Adipose tissue (tissue), 3 donors: ENCODE results near the gene DNM3. TPM values are rescaled to one million over a fixed set of nuclear protein-coding genes. Genes with fewer than 3 reads are reported as not detected.

Experiments
- H3K27ac ChIP-seq: one replicate; pipeline ENCODE4 v1.5.1; 2013; ENCODE audit warnings: low read depth, low read length
- WGBS, 3 donors: extraction: QIAGEN DNeasy Blood & Tissue Kit; methylation state at CpG; one replicate each; pipeline ENCODE4 v1.1.7; 2013; 5-methylcytosine and 5-hydroxymethylcytosine counted together
- polyA plus RNA-seq, 3 donors: library from polyadenylated mRNA; stranded (reverse); fragments of 200-250 nt; gene quantifications; one replicate each; pipeline ENCODE4 v1.2.3, GENCODE V29; 2013
- donor health status: healthy with polysubstance abuse.
- donor health status: Bipolar disorder and iron deficiency.
- donor health status: healthy.

DNM3 gene
- polyA plus RNA-seq, 3 donors: 0.37 to 3.0 (median 2.1) TPM

DNA sequence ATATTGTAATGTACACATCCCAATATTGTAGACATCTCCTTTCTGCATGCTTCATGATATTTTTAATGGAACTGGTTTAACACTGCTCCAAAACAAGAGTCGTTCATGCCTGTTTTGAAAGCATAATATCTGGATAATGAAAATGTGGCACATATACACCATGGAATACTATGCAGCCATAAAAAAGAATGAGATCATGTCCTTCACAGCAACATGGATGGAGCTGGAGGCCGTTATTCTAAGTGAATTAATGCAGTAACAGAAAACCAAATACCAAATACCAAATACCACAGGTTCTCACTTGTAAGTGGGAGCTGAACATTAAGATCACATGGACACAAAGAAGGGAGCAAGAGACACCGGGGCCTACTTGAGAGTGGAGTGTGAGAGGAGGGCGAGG is 487.0 kb downstream of the DNM3 start:
- no peak overlapping the region for H3K27ac ChIP-seq
- whole genome bisulfite sequencing, 3 donors: 88 to 94% (median 93%) methylated on average over 4 of the region's 4 CpGs

DNA sequence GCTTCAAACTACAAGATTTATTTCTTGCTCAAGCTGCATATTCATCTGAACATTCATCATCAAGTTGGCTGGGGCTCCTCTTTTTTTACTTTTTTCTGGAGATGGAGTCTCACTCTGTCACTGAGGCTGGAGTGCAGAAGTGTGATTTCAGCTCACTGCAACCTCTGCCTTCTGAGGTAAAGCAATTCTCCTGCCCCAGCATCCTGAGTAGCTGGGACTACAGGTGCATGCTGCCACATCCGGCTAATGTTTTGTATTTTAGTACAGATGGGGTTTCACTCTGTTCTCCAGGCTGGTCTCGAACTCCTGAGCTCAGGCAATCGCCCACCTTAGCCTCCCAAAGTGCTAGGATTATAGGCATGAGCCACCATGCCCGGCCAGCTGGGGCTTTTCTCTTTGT is 490.9 kb downstream of the DNM3 start:
- H3K27ac ChIP-seq: no peak overlapping the region
- 87 to 97% (median 92%) methylated on average over 4 of the region's 4 CpGs for WGBS, 3 donors

DNA sequence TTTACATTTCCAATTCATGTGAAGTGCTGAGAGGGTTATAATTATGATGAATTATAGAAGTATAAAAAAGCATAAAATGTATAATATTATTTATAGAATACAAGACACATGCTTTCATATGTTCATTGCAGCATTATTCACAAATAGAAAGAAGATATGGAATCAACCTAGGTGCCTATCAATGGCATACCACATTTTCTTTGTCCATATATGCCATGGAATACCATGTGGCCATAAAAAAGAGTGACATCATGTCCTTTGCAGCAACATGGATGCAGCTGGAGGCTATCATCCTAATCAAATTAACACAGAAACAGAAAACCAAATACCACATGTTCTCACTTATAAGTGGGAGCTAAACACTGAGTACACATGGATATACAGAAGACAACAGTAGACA is 494.1 kb downstream of the DNM3 start:
- no peak overlapping the region for H3K27ac ChIP-seq

DNA sequence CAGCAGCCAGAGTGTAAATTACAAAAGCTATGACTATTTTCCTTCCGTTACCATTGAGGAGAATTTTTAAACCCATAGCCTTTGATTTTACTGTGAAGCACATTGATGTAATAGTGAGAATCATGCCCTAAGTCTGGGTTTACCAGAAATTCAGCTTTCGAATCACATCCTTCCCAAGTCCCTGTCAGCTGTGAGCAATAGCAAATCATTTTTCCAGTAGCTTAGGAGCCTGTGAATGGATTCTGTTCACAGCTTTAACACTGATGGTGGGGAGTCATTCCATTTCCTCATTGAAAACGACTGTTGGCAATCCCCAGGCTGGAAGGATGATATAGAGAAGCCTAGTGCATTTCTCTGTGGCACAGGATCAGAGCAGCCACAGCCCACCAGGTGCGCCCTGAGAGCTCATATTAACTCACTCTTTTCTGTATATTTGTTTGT is 497.0 kb downstream of the DNM3 start:
- H3K27ac ChIP-seq: no peak overlapping the region
- 75 to 78% (median 77%) methylated on average over 4 of the region's 4 CpGs for WGBS, 3 donors

DNA sequence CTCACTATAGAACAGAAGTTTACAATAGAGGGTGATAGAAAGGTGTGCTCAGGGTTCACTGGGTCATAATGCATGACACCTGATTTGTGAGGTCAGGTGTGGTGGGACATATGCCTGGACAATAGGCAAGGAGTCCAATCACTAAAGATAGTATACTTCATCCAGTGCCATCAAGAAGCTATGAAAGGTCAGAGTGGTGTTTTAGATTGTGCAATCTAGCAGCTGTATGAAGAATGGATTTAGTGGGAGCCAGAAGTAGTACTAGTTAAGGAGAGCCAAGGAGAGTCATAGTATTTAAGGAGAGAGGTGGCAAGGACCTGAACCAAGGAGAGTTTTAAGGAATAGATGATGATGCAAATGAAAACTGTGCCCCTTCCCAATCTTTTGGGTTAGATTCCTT is 498.5 kb downstream of the DNM3 start:
- no peak overlapping the region for H3K27ac ChIP-seq

DNA sequence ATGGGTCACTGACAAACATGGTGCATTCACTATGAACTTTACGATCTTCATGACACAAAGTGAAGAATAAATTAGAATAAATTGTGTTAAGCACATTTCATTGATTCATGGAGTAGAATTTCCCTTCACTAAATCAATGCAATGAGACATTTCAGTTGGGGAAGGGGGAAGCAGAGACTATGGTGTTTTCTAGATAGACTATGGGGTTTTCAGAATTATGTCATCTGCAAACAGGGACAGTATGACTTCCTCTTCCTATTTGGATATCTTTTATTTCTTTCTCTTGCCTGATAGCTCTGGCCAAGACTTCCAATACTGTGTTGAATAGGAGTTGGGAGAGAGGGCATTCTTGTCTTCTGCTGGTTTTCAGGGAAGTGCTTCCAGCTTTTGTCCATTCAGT is 499.2 kb downstream of the DNM3 start:
- no peak overlapping the region for H3K27ac ChIP-seq
- WGBS, 3 donors: 97 to 100% (median 99%) methylated on average over 1 of the region's 1 CpG

DNA sequence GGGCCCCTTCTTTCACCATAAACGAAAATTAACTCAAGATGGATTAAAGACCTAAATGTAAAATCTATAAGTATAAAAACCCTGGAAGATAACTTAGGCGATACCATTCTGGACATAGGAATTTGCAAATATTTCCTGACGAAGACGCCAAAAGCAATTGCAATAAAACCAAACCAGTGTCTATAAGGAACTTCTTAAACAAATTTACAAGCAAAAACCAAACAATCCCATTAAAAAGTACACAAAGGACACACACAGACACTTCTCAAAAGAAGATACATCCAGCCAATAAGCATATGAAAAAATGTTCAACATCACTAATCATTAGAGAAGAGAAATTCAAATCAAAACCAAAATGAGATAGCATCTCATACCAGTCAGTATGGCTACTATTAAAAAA is 500.4 kb downstream of the DNM3 start:
- no peak overlapping the region for H3K27ac ChIP-seq
- 92 to 97% (median 95%) methylated on average over 4 of the region's 4 CpGs for WGBS, 3 donors

DNA sequence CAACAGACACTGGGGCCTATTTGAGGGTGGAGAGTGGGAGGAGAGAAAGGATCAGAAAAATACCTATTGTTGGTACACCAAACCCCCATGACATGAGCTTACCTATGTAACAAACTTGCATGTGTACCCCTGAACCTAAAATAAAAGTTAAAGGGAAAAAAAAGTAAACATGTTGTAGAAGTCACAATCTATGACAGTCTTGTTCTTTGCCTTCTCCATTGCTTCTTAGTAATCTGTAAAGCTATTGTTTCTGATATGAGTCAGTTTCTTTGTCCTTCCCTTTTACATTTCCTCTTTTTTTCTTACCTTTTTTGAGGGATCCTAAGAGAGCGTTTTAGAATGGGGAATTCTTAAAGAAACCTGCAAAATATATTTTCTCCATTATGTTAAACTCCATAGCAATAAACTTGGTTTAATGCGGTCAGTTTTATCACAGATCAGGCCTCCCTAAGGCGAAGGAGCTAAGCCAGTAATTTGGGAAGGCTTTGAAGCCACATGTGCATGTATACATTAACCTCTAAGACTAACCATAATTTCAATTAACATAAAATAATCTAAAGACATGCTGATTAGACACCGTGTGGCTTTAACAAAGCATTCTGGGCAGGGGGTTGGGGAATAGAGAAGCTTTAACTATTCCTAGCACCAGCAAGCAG is 501.4 kb downstream of the DNM3 start:
- 69 to 84% (median 72%) methylated on average over 4 of the region's 4 CpGs for WGBS, 3 donors
- H3K27ac ChIP-seq: no peak overlapping the region

DNA sequence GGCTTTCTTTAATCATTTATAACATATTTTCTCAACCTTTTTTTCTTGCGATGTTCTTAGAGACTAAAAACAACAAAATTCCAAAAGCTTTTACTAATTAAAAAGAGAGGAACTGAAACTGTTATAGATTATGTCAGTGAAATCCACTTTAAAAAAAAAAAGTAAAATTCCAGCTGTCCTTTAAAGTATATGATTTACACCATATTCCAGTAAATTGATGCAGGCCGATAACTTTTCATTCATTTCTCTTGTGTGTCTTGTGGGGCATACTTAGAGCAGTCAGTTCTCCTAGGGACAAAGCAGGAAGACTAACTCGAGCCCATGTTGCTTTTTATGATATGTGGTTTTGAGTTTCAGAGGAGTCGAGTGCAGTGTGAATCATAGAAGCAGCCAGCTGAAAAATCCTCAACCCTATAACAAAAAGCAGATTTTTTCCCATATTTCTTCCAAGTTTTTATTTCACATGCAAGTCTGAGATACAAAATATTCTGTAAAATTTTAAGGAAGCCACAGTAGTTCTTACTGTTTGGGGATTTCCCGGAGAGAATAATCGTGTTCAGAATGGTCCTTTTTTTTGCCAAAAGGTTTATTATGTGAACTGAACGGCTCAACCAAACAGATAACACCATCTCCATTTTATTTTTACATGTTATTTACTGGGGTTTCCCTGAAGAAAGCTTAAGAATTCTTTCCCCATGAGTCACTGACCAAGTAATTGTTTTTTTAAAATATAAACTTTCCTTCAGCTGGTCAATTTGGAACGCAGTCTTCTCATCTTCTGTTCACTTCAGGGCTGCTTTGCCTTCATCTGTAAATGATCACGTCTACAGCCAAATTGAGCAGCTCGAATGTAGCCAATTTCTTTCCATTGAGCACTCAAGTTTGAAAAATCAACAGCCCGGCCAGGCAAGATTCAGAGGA is 502.2 kb downstream of the DNM3 start:
- WGBS, 3 donors: 39 to 72% (median 45%) methylated on average over 11 of the region's 11 CpGs
- H3K27ac ChIP-seq: no peak overlapping the region

DNA sequence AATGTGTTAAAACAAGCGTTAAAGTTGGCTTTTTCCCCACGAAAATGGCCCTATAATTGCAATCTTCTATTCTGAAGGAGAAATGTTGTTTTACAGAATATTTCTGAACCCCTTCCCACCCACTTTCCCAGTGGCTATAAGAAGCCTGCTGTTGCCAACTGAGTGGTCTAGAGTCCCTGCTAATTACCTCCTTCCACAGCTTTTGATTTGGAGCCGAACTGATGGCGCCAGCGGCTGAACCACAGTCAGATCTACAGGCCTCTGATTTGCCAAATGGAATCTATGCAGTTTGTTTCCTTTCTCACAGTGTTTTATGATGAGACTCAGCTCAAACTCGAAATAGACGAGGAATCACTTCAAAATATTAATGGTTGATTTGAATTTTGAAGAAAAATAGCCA is 503.1 kb downstream of the DNM3 start:
- H3K27ac ChIP-seq: no peak overlapping the region
- WGBS, 3 donors: 88 to 92% (median 89%) methylated on average over 7 of the region's 7 CpGs

DNA sequence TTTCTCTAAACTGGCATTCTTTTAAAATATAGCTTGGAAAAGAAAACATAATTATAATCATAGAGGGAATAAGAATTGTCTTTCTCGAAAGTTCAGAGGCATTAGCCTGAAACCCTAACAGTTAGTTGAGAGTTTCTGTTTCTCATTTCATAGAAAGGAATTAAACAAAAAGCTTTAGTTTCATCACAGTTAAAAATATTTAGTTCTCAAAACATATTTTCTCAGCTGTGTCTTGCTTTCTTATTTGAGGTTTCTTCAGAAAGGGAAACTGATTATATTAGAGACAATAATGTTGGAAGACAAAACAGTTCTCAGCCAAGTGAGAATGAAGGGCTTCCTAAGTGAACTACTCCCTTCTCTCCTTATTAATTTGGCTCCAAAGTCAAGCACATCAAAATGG is 503.8 kb downstream of the DNM3 start:
- no peak overlapping the region for H3K27ac ChIP-seq
- WGBS, 3 donors: 62 to 91% (median 81%) methylated on average over 1 of the region's 1 CpG

DNA sequence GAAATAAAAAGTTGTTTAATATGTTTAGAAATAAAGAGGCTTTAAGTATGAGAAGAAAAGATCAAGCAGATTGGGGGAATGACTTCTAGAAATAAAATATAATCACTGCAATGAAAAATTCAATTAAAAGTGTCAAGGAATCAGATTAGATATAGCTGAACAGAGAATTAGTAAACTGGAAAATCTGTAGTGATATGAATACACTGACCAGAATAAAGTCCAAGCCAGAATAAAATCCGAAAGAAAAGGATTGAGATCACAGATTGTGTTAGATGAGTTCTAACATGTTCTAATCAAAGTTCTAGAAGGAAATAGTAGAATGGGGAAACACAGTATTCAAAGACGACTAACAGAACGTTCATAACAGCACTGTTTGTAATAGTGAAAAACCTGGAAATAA is 506.1 kb downstream of the DNM3 start:
- 94 to 96% (median 96%) methylated on average over 3 of the region's 3 CpGs for WGBS, 3 donors
- H3K27ac ChIP-seq: no peak overlapping the region

DNA sequence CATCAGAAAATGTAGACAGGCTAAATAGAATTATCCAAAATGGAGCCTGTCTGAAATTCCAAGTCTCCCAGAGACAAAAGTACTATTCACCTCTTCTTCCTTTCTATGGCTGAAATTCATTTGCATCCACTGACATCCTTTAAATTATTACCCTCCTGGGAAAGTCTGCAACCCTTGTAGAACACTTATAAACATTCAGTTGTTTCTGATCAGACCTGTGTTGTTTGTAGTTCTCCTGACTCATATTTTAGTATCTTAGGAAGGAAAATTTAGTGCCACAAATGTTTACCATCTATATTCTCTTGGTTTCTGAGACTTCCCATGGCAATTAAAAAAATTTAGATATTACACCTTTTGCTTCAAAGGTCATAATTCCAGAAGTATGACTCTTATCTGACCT is 509.6 kb downstream of the DNM3 start:
- no peak overlapping the region for H3K27ac ChIP-seq

DNA sequence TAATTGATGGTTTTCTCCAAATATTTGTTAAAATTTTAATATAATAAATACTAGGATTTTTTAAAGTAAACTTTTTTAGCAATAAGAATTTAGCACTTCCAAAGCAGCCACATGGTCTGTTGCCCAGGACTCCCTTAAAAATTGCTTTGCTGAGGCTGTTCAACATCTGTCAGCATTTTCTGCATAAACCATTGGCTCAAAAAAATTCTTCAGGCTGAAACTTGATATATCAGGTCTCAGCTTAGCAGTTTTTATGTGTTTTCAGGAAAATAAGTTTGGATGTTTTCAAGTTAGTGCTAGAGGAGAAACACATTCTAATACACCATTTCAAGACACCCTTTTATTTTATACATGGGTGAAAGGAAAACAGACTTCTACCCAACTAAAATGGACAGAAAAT is 510.0 kb downstream of the DNM3 start:
- H3K27ac ChIP-seq: no peak overlapping the region

DNA sequence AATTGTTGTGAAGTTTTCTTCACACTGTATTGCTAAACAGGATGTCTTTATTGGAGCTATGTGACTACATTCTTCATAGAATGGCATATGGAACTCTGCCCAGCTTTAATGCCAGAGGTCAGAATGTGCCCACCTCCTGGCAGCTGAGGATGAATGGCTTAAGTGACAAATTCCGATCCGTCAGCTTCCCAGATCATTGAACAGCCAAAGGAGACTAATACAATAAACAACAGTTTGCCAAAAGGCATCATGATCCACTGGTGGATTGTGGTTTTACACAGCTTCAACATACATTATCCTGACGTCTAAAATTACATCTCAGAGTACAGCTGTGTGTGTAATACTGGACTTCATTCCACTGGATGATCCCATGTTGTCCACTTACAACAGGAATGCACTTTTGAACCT is 510.5 kb downstream of the DNM3 start:
- WGBS, 3 donors: 54 to 67% (median 62%) methylated on average over 3 of the region's 3 CpGs
- H3K27ac ChIP-seq: no peak overlapping the region

DNA sequence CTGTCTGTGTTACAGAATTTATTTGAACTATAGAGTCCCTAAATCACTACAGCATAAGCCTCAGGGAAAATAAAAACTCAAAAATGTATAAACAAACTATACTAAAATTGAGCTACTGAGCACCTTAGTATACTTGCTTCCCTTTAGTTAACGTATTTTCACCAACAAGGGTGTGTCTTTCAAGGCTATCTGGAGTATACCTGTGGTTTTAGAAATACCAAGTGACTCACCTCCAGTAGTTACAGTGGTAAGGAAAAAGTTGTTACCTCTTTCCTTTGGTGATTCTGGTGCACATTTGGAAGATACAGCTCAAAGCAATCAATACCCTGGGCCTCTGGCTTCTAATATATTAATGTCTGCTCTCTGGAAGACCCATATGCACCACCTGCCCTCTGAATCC is 511.1 kb downstream of the DNM3 start:
- WGBS, 3 donors: 83 to 94% (median 84%) methylated on average over 1 of the region's 1 CpG
- H3K27ac ChIP-seq: no peak overlapping the region

DNA sequence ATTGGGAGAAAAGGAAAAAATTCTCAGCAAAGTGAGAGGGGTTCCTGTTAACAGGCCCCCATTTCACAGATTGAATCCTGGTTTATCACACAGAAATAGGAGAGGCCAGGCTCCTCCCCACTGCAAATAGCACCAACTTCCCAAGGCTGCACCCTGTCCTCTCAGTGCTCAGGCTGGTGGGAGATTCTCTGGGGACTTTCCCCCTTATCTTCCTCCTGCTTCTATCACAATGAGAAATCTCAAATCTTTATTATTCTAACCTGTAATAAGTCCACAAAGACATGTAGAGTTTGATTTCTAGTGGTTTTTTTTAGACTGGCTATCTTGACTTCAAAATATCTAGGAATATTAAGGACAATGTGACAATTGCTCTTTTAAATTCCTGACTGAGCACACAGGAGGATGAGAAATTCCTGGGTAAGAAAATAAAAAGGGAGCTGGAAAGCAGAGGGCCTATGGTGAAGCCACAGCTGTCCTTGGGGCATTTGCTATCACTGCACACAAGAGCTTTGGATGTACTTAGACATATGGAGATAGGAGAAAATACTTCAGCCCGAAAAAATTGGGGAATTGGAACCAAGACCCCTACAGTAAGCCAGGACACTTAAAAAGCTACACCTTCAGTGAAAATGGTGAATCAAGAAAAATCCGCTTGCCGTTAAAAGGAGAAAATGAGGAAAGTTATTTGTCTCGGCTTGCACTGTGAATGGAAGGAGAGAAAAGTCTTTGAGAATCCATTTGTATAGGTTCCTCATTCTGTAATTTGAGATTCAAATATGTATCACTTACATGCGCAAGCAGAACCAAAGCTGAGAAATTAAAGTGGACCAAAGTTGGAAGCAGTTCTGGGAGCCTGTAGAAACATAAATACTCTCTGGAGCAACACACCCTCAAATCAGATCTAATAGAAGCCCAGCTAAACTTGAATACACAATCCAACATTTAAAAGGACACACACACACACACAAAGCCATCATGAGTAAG is 513.3 kb downstream of the DNM3 start:
- WGBS, 3 donors: 91 to 98% (median 97%) methylated on average over 5 of the region's 5 CpGs
- no peak overlapping the region for H3K27ac ChIP-seq

DNA sequence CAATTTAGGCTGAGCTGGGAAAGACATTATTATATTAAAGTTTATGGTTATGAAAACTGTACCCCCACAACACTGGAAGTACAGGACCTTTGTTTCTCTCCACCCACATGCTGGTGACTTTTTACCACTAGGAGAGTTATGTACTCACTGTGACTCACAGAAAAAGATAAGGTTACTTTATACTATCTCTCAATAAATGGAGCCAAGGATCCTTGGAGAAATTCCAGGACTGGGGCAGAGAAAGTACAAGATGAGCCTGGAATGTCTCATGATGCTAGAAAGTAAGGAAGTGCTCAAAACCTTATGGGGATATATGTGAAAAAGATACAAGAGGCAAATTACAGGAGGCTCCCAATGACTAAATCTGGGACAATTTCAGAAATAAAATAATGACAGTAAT is 515.3 kb downstream of the DNM3 start:
- no peak overlapping the region for H3K27ac ChIP-seq

DNA sequence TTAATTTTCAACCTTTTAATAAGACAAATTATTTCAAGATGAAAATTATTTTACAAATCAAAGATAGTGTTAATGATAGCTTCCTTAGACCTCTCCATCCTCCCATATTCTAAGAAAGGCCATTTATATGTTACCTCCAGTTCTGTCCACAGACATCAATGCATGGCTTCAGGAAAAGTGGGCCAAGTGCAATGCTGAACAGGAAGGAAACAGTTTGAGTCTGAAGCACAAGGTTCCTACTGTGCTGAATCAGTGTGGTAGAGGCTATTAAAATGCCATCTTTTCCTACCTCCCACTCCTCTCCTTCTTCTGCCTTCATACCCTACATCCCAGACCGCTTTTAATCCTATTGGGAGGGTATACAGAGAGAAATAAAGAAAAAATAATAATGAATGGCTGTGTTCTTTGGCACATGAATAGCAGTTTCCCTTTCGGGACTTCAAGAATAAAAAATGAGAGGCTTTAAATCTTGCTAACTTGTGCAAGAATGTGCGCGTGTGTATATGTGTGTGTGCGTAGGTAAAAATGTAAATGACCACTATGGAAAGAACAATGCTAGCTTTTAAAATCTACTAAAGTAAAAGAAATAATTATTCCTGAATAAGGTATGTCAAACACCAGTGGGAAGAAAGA is 516.6 kb downstream of the DNM3 start:
- no peak overlapping the region for H3K27ac ChIP-seq
- WGBS, 3 donors: 34 to 78% (median 37%) methylated on average over 5 of the region's 5 CpGs
